ENCODE results near the gene TMEM127. TPM values are rescaled to one million over a fixed set of nuclear protein-coding genes. Genes with fewer than 3 reads are reported as not detected.

The TMEM127 gene
- total RNA-seq, 1 donor: 27.2 TPM

GRCh38 chr2:96256611-96257113, 9.1 kb downstream of the TMEM127 start:
- no peak for TF ChIP-seq CTCF (IDR thresholded peaks at IDR 0.05; ENCODE audit: insufficient read depth, low read depth, low read length)
- H3K4me3 ChIP-seq (ENCODE audit: low read depth, low read length): no peak overlapping the region
- DNase-seq (ENCODE audit: low read depth): no peak

DNA sequence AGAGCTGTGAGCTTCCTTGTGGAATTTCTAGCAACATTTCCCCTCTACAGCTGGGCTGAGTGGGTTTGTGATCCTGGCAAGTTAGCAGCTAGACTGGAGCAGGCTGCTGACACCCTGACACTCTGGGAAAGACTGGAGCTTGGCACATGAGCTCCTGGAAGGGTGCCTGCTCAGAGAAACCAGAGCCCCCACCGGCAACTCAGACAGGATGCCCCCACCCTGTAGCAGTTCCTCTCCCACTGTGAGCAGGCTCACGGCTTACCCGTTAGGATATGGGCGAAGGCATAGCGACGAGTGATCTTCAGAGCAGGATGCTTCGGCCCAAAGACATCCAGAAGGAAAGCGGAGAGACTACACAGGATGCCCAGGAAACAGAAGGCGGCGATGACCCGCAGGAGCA, 11.2 kb downstream of the TMEM127 start:
- no peak for TF ChIP-seq CTCF (IDR thresholded peaks at IDR 0.05; ENCODE audit: insufficient read depth, low read depth, low read length)
- no peak for DNase-seq (ENCODE audit: low read depth)
- no peak overlapping the region for H3K4me3 ChIP-seq (ENCODE audit: low read depth, low read length)

DNA sequence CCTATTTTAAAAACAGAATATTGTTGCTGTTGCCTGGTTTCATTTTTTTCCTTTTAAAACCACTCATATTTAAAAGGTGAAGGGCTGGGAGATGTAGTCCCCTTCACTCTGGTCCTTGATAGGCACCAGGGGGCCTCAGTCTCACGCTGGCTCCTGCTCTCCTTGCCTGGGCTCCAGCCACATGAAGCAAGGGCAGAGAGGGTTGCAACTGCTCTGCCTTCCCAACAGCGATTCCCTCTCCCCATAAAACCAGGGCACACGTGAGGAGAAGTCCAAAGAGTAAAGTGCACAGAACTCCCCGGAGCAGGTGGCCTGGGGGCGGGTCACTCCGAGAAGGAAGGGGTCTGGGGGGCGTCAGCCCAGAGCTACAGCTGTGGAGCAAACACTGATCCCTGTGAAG, 12.8 kb downstream of the TMEM127 start:
- no peak overlapping the region for H3K4me3 ChIP-seq (ENCODE audit: low read depth, low read length)
- DNase-seq (ENCODE audit: low read depth): no peak
- TF ChIP-seq CTCF (IDR thresholded peaks at IDR 0.05; ENCODE audit: insufficient read depth, low read depth, low read length): no peak

GRCh38 chr2:96252526-96252925, 13.3 kb downstream of the TMEM127 start:
- no peak overlapping the region for H3K4me3 ChIP-seq (ENCODE audit: low read depth, low read length)
- TF ChIP-seq CTCF (IDR thresholded peaks at IDR 0.05; ENCODE audit: insufficient read depth, low read depth, low read length): no peak
- no peak for DNase-seq (ENCODE audit: low read depth)

DNA sequence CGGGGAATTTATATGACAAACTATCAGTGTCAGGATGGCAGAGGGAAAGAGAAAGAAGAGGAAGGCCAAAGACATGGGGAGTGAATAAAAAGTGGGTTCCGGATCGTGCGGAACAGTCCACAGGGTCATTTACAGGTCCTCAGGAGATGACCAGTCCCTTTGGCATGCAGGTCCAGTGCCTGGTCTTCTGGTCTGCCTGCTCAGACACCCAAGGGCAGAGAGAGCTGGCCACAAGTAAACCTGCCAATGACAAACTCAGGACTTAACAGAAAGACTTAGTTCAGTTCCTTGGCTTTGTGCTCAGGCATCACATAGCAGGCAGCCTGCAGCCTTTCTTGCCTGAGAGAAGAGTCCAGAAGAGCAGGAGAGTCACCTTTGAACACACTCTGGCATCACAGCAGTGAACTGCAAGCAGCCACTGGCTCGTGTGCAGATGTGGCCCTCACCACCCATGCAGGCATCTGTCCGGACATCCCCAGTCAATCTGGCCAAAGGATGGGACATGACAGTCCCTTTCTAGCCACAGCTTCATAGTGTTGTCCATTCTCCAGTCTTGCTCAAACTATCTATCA, 14.0 kb downstream of the TMEM127 start:
- DNase-seq (ENCODE audit: low read depth): peak; percentile 91
- H3K4me3 ChIP-seq (ENCODE audit: low read depth, low read length): no peak overlapping the region
- TF ChIP-seq CTCF (IDR thresholded peaks at IDR 0.05; ENCODE audit: insufficient read depth, low read depth, low read length): no peak

DNA sequence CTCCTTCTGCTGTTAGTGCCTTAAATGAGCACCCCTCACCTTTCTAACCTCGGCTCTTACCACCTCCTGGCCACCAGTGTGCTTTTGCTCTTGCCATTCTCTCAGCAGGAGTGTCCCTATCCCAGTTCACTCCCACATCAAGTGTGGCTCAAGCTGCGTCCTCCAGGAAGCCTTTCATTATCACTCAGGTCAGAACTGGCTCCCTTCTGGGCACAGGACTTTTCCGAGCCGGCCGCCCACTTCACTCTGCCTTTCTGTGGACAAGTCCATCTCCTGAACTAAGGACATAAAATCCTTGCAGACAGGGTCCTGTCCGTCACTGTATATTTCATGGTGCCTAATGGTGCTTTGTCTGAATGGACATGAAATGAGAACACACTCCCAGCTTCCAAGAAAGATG, 15.6 kb downstream of the TMEM127 start:
- H3K4me3 ChIP-seq (ENCODE audit: low read depth, low read length): no peak overlapping the region
- DNase-seq (ENCODE audit: low read depth): no peak
- TF ChIP-seq CTCF (IDR thresholded peaks at IDR 0.05; ENCODE audit: insufficient read depth, low read depth, low read length): no peak

DNA sequence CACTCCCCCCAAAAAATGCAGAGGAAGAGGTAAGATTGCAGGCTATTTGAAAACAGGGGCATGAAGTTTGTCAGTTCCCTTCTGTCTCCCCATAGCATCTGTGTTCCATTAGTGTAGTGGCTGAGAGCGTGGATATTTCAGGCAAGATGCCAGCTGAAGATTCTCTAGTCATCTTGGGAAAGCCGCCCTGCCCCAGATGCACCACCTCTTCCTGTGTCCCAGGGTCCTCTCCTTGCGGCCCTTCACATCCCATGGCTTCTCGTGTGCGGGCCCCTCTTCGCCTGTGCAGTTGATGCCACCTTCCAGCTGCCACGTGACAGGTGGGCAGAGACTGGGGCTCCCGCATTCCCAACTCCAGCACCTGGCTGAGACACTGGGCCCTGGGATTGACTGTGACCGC, 16.1 kb downstream of the TMEM127 start:
- TF ChIP-seq CTCF (IDR thresholded peaks at IDR 0.05; ENCODE audit: insufficient read depth, low read depth, low read length): no peak
- no peak overlapping the region for H3K4me3 ChIP-seq (ENCODE audit: low read depth, low read length)
- DNase-seq (ENCODE audit: low read depth): peak; percentile 70

Data from fibroblast of villous mesenchyme (primary cell).